ENCODE measurements around the gene RAB40C. TPM values are rescaled to one million over a fixed set of nuclear protein-coding genes. Genes with fewer than 3 reads are reported as not detected.
A peak's percentile ranks its signal among the peaks of the same experiment; 100 is the strongest.

The RAB40C gene
- total and polyA plus RNA-seq, 9 of the 15 experiments (the other 6 are each of a cell fraction or from before 2014, with no cell fraction given), result 0.17 to 23.4 (median 8.7) TPM

DNA sequence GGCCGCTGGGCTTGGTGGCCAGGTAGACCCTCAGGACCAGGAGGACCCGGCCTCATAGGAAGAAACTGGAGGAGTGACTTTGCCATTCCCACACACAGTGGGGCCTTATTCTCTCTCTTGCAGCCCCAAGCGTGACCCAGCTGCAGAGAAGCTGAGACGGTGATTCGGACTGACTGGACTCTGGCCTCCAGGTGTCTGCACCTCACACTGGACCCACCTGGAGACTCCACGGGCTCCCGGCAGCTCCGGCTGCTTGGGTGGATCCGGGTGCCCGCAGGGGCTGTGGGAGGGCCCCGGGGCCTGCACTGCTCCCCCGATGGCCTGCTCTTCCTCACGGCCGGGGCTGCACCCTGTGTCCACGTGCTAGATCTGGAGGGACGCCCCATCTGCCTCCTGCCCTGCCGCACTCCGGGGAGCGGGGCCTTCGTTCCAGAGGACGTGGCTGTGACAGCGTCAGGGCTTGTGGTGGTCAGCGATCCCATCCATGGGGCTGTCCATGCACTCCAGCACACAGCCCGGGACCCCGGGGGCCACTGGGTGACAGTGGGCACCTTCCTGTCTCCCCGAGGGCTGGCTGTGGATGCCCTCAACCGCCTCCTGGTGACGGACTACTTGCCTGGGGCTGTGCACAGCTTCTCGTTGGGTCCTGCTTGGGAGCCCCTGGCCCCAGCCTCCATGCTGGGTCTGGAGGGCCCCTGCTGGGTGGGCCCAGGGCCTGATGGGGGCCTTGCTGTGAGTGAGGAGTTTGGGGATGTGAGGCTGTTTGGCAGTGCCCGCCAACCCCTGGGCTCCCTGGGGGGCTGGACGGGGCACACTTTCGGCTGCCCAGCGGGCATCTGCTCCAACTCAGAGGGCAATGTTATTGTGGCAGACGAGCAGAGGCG lies 22.3 kb upstream of the RAB40C start:
- CTCF ChIA-PET (ENCODE audit: low intra/inter-chr PET ratio), result no interaction called here
- H3K4me2 ChIP-seq (ENCODE audit: insufficient read depth, low read length), result peak overlapping the region; percentile 78
- no peaks in the 10 kb centered on the region for H3K9me1 ChIP-seq (ENCODE audit: control insufficient read depth, insufficient read depth, low read length)
- in situ Hi-C loops (cut with MboI) (no loop called here), intact Hi-C loops (cut with micrococcal nuclease) (loop anchor here (5.0 kb wide), 1 partner anchor 40 kb away; the partner anchor contains the start of gene CAPN15)
- BruUV-seq (replicated peaks), result TSS peak; percentile 25
- H4K20me1 ChIP-seq (replicated peaks; ENCODE audit: control insufficient read depth, insufficient read depth, low read length), result no peaks in the 10 kb centered on the region; the same call in 1 of the 2 replicates
- H3K27ac ChIP-seq (ENCODE audit: extremely low read depth, low read depth, low read length), result peak overlapping the region; percentile 81
- POLR2A ChIA-PET, result interaction anchor here (0.5 to 1.3 kb wide), 12 partner anchors 8 to 908 kb away, joined by 3 to 7 read pairs (median 3); partner anchors contain the start of gene METTL26
- H3K36me3 ChIP-seq (ENCODE audit: control insufficient read depth, insufficient read depth, low read length), result no peaks in the 10 kb centered on the region
- peak overlapping the region; percentile 33 for H3K4me3 ChIP-seq
- H3K27me3 ChIP-seq (ENCODE audit: control insufficient read depth in 2 of 2, insufficient read depth in 2 of 2, low read length in 2 of 2), result no peaks in the 10 kb centered on the region; a peak in 1 of 5 replicates
- H3K9ac ChIP-seq (ENCODE audit: insufficient read depth in 1 of 2, low read depth in 2 of 2, low read length in 2 of 2), result peak overlapping the region; percentile 74 to 88
- 63% methylated on average over 24 of the region's 35 CpGs for WGBS (ENCODE audit: insufficient coverage, low coverage, missing lambda C conversion rate)
- H3K4me1 ChIP-seq (replicated peaks in 1 of 2; ENCODE audit: control insufficient read depth in 2 of 2, insufficient read depth in 2 of 2, low read length in 2 of 2), result peaks cover 40 to 89% of the 10 kb centered on the region in 2 experiments
- peaks cover 46% of the 10 kb centered on the region for H3K79me2 ChIP-seq (ENCODE audit: control insufficient read depth, insufficient read depth, low read length)
- no peaks in the 10 kb centered on the region for H3K9me3 ChIP-seq (replicated peaks; ENCODE audit: control insufficient read depth, insufficient read depth, low read depth, low read length)
- ATAC-seq (no peak; the same call in 2 of the 3 replicates), DNase-seq (ENCODE audit: extremely low read depth in 1 of 4, low spot score in 3 of 4) (no peak), FAIRE-seq (no peak)
- H2AFZ ChIP-seq (ENCODE audit: low read depth, low read length), result peak overlapping the region; percentile 81
- TF ChIP-seq RFX5 (IDR thresholded peaks at IDR 0.05; ENCODE audit: low read depth, low read length) (no peak), NUFIP1 (IDR thresholded peaks at IDR 0.05; ENCODE audit: partially characterized antibody) (no peak), ZNF780A (CRISPR knock-in tag; IDR thresholded peaks at IDR 0.05) (no peak), ZNF174 (CRISPR knock-in tag; IDR thresholded peaks at IDR 0.05) (no peak), GABPB2 (CRISPR knock-in tag; conservative IDR thresholded peaks at IDR 0.05) (no peak), RBM34 (IDR thresholded peaks at IDR 0.05; ENCODE audit: borderline replicate concordance, insufficient read depth, low read length) (no peak), ZNF121 (CRISPR knock-in tag; conservative IDR thresholded peaks at IDR 0.05) (no peak), ZNF197 (CRISPR knock-in tag; IDR thresholded peaks at IDR 0.05; ENCODE audit: low read depth) (0 out of 2 replicates have a peak, but pooled peaks have one; percentile 26), SMAD2 (IDR thresholded peaks at IDR 0.05; ENCODE audit: low read depth, low read length) (no peak), MAFK (IDR thresholded peaks at IDR 0.05; ENCODE audit: low read length) (no peak), L3MBTL2 (IDR thresholded peaks at IDR 0.05) (0 out of 2 replicates have a peak, but pooled peaks have one; percentile 19), ARID1B (IDR thresholded peaks at IDR 0.05) (no peak), TOE1 (IDR thresholded peaks at IDR 0.05; ENCODE audit: borderline replicate concordance) (0 out of 2 replicates have a peak, but pooled peaks have one; percentile 11), TOE1 (CRISPR knock-in tag; IDR thresholded peaks at IDR 0.05; ENCODE audit: borderline replicate concordance, low read depth) (no peak), ZNF324 (CRISPR knock-in tag; IDR thresholded peaks at IDR 0.05) (no peak)
- TF ChIP-seq, protein P1, sequence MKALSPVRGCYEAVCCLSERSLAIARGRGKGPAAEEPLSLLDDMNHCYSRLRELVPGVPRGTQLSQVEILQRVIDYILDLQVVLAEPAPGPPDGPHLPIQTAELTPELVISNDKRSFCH (CRISPR knock-in tag; IDR thresholded peaks at IDR 0.05), result no peak
- TF ChIP-seq, protein P1 (tag; IDR thresholded peaks at IDR 0.05), result no peak
- TF ChIP-seq, protein P2, sequence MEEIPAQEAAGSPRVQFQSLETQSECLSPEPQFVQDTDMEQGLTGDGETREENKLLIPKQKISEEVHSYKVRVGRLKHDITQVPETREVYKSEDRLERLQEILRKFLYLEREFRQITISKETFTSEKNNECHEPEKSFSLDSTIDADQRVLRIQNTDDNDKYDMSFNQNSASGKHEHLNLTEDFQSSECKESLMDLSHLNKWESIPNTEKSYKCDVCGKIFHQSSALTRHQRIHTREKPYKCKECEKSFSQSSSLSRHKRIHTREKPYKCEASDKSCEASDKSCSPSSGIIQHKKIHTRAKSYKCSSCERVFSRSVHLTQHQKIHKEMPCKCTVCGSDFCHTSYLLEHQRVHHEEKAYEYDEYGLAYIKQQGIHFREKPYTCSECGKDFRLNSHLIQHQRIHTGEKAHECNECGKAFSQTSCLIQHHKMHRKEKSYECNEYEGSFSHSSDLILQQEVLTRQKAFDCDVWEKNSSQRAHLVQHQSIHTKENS (CRISPR knock-in tag; IDR thresholded peaks at IDR 0.05), result no peak
- TF ChIP-seq, protein P3, sequence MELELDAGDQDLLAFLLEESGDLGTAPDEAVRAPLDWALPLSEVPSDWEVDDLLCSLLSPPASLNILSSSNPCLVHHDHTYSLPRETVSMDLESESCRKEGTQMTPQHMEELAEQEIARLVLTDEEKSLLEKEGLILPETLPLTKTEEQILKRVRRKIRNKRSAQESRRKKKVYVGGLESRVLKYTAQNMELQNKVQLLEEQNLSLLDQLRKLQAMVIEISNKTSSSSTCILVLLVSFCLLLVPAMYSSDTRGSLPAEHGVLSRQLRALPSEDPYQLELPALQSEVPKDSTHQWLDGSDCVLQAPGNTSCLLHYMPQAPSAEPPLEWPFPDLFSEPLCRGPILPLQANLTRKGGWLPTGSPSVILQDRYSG (tag; conservative IDR thresholded peaks at IDR 0.05; ENCODE audit: low read depth), result 0 out of 2 replicates have a peak, but pooled peaks have one; percentile 16
- TF ChIP-seq, protein P4, sequence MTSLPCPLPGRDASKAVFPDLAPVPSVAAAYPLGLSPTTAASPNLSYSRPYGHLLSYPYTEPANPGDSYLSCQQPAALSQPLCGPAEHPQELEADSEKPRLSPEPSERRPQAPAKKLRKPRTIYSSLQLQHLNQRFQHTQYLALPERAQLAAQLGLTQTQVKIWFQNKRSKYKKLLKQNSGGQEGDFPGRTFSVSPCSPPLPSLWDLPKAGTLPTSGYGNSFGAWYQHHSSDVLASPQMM (CRISPR knock-in tag; IDR thresholded peaks at IDR 0.05), result no peak
